GM18858 (cell line): ENCODE results near the gene HS6ST2.

Source experiments
- ATAC-seq: cut with Tn5 transposase; IDR thresholded peaks from one replicate; pipeline ENCODE4 v1.9.1; 2021; ENCODE audit not compliant: unreplicated experiment

Gene HS6ST2

GRCh38 chrX:132624466-132624865 is 334.0 kb downstream of the HS6ST2 start:
- no peak for ATAC-seq

DNA sequence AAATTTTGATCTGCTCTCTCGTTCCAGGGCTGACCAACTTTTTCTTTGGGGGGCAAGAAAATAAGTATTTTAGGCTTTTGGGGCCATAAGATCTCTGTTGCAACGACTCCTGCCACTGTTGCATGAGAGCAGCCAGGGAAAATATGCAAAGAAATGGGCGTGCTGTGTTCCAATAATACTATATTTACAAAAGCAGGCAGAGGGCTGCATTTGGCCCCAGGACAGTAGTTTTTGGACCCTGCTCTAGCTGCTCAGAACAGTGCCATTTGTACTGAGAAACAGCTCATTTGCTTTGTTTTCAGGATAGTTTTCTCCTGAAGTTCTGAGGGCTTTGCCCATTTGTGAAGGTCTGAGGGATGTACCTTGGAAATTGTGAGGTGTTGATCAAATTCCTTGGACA is 334.5 kb downstream of the HS6ST2 start:
- no peak for ATAC-seq

GRCh38 chrX:132623300-132623699 is 335.1 kb downstream of the HS6ST2 start:
- no peak for ATAC-seq

DNA sequence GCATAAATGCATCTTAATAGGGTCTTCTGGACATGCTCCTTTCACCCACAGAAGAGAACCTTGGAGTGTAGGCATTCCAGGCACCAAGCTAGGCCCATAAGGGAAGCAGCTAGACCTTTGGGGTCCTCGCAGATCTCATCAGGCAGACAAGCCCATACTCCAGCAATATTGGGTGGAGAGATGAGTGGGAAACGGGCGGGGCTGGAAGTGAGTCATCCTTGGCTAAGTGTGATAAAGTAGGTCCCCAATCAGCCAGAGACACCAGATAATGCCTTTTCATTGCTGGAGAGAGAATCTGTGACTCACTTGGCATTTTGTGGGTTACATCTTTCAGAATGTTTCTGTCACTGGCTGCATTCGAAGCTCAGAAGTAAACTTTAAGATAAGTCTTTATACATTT is 336.3 kb downstream of the HS6ST2 start:
- ATAC-seq = no peak

- no peak for ATAC-seq
These were observed 339.6 kb downstream of the HS6ST2 start for GRCh38 chrX:132618810-132619209.

- ATAC-seq = peak; percentile 47
These were observed 342.9 kb downstream of the HS6ST2 start for GRCh38 chrX:132615391-132616131.

DNA sequence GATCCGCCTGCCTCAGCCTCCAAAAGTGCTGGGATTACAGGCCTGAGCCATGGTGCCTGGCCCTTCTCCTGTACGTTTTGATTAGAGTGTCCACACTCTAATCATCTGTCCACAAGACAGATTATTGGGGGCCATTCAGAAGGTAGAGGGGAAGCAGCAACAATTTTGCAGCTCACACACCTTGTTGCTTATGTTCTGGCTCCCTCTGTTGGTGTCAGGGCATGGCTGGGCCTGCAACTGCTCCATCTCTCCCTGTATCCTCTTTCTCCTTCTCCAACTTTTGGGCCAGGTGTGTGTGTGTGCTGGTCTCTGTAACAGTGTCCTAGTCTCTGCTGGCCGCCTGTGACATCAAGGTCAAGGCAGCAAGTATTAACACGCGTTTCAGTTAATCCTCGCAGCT is 344.1 kb downstream of the HS6ST2 start:
- no peak for ATAC-seq

- ATAC-seq = no peak
These were observed 344.6 kb downstream of the HS6ST2 start for GRCh38 chrX:132613801-132614200.

DNA sequence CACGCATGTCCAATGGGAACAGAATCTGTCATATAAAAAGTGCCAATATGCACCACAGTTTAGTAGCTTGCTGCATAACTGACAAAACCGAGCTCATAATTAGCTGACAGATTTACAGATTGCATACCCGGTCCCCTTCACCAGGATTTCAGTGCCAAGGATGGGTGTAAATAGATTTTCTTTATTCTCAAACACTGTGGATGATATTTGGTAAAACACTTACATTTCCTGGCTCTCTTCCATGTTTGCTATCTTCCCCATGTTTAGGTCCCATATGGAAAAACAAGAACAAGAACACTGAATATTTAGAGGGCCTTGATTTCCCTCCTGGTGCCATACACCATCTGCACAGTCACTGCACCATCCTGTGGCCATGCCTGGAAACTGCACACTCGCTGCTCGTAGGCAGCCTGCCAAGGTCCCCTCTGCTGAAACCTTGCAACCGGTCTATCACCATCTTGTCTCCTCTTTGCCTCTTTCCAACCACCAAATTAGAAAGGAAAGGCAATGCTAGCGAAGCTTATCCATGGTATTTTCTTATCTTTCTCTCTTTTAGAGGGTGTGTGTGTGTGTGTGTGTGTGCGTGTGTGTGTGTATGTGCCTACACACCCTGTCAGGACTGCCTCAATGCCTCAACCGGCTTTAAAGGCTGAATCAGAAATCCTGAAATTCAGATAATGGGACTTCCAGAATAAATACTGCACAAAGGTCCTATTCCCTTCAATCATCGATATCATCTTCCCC is 345.4 kb downstream of the HS6ST2 start:
- ATAC-seq = no peak

- no peak for ATAC-seq
These were observed 347.9 kb downstream of the HS6ST2 start for GRCh38 chrX:132610536-132610935.

DNA sequence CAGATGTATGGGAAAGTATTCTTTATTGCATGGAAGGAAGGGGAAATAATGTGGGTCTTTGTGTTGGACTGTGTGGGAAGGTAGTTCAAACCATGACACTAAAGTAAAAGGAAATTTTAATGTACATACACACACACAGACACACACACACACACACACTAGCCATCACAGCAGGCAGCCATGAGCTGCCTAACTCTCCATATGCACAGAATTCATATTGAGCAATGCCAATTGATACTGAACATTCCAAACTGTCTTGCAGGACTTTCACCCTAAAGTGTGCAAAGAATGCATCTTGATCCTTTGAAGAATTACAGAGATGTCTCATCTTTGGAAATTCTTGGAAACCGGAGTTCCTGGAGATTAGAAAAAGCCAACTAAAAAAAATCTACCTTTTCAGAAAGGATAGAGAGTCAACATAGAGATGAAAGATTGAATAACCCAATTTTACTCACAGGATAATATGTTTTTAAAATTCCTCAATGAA is 349.0 kb downstream of the HS6ST2 start:
- no peak for ATAC-seq

DNA sequence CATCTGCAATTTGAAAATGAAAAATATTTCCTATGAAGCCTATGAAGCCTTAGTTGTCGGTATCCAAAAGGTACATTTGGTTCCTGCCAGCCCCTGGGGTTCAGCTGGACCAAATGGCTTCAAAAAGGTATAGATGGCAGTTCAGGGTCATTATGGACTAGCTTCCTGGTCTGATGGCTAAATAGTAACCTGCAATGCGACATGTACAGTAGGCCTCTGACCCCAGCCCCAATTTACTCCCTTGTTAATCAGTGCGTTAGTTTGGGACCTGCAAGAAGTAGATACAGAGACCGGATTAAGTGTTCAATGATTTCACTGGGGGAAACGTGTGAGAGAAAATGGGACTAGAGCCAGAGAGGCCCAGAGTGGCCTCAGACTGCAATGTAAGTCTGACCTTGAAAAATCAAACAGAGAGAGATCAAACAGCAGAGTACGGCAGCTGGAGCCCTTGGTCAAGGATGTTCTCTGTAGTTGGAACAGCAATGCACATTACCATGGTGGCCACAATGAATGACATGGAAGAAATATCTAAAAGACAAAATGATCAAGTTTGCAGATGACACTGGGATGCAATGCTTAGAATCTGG is 354.6 kb downstream of the HS6ST2 start:
- no peak for ATAC-seq

DNA sequence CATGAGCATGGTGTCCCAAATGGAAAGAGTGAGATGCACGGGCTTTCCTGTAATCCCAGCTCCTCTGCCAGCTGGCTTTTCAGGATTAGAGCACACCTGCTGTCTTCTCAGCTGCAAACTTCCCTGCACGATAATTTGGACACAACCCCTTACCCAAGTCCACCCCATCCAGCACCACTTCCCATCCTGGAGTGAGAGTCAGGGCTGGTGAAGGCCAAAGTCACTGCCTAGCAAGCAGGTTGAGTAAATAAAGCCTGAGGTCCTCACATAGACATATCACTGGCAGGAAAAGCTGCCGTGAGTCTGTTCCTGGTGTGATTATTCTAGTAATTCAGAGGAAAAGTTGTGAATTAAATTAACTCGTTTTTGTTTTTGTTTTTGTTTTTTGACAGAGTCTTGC is 355.7 kb downstream of the HS6ST2 start:
- ATAC-seq = no peak

GRCh38 chrX:132594999-132595398 is 363.4 kb downstream of the HS6ST2 start:
- no peak for ATAC-seq

GRCh38 chrX:132594129-132594528 is 364.3 kb downstream of the HS6ST2 start:
- no peak for ATAC-seq

DNA sequence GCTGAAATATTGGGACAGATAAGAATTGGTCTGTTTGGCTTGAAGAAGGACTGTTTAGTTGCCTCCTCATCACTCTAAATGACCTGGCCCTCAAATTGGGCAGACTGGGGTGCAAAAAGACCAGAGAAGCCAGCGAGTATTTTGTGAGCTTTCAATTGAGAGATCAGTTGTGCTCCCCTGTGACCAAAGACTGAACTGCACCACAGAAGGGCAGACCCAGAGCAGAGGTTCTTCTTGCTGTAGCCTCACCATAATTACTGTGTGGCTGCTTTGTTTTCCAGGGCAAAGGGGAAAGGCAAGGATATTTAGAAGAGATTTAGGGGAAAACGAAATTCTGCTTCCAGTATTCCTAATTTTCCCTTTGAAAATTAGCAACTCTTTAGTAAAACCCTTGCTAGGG is 365.5 kb downstream of the HS6ST2 start:
- no peak for ATAC-seq

- ATAC-seq = no peak
These were observed 366.6 kb downstream of the HS6ST2 start for GRCh38 chrX:132591719-132592275.

DNA sequence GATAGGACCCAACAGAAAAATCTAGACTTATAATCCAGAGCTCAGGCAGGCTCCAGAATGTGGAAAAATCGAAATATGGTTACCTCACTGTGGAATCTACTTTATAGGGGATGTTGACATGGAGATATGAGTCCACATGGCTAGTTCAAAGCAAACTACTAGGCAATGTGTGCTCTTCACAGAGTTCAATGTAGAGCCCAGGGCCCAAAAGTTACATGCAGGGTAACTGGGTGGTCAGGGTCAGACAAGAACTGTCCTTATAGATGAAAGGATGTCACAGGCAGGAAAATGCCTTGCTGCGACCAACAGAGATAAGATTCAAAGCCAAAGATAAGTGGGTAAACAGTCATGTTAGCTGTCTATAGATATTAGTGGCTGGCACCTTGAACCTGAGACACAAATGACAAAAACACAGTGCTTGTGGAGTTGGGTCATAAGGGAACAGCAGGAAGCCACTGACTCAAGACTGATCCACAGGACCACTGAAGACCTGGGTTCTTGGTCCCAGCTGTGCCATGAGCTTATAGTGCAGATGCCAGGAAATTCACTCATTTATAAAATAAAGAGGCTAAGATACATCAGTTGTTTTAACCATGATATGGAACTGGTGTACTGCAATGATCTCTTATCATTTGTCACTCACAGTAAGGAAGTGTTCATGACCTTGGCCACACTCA is 367.9 kb downstream of the HS6ST2 start:
- no peak for ATAC-seq

DNA sequence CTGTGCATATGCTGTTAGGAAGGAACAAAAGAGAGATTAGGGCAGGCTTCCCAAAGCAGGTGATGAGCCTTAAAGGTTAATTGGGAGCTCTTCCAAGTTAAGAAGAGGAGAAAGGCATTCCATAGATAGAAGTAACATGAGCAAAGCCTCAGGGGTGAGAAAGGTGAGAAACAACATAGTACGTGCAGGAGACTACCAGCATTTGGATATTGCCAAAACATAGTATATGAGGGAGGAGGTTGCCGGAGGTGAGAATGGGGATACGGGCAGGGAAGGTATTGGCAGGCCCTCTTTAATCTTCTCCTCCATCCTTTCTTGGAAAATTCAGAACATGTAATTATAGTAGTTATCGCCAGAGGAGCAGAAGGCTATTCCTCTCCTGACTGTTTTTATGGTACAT is 373.5 kb downstream of the HS6ST2 start:
- ATAC-seq = no peak

DNA sequence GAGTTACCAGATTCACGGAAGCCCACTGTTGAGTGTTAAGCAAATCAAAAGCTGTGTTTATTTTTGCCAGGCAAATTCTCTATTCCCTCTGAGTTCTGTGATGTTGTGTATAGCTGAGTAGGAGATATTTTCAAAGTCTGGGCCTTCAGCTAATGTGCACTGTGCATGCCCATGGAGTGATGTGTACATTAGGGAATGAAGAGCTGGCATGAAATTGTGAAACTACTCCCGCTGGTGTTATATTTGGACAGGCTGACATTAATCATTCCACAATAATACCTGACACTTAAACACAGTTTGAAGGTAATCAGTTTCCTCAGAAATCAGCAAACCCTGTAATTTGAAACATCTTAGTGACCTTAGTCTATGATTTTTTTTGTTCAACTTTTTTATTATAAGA is 381.5 kb downstream of the HS6ST2 start:
- ATAC-seq = no peak
